Endometrial microvascular endothelial cells (primary cell): ENCODE measurements around the gene ALDH1A2. TPM values are rescaled to one million over a fixed set of nuclear protein-coding genes. Genes with fewer than 3 reads are reported as not detected.

ENCODE experiments used
- in situ Hi-C: cut with HindIII; loops from 2 replicates; pipeline ENCODE4 v1.10.0; 2017; ENCODE audit warnings: low sequenced_read_pairs, low pct_unique_long_range_greater_than_20kb; ENCODE audit errors: inconsistent ontology term
- total RNA-seq: library from RNA; depleted of rRNA; stranded (reverse); fragments of >200 nt; gene quantifications from one replicate; pipeline ENCODE4 v1.2.3, GENCODE V29; 2015; ENCODE audit errors: inconsistent ontology term

The ALDH1A2 gene
- total RNA-seq, 1 donor from 2014 or later: under 0.01 TPM

- in situ Hi-C loops: no loop called here
Observed at GRCh38 chr15:57923306-57923705, 142.2 kb downstream of the ALDH1A2 start.

GRCh38 chr15:57922776-57923175, 142.7 kb downstream of the ALDH1A2 start:
- in situ Hi-C loops: no loop called here

- in situ Hi-C loops: no loop called here
Observed at GRCh38 chr15:57921371-57921770, 144.1 kb downstream of the ALDH1A2 start.

GRCh38 chr15:57920911-57921310, 144.6 kb downstream of the ALDH1A2 start:
- in situ Hi-C loops: no loop called here

- in situ Hi-C loops: no loop called here
Observed at GRCh38 chr15:57919754-57920153, 145.8 kb downstream of the ALDH1A2 start.

- in situ Hi-C loops: no loop called here
Observed at GRCh38 chr15:57917998-57918397, 147.5 kb downstream of the ALDH1A2 start.

- in situ Hi-C loops: no loop called here
Observed at GRCh38 chr15:57916695-57917094, 148.8 kb downstream of the ALDH1A2 start.

- in situ Hi-C loops: no loop called here
Observed at GRCh38 chr15:57915827-57916531, 149.5 kb downstream of the ALDH1A2 start.

- in situ Hi-C loops: no loop called here
Observed at GRCh38 chr15:57914350-57915055, 151.0 kb downstream of the ALDH1A2 start.

- in situ Hi-C loops: no loop called here
Observed at GRCh38 chr15:57911247-57911646, 154.3 kb downstream of the ALDH1A2 start.

- in situ Hi-C loops: no loop called here
Observed at GRCh38 chr15:57910672-57911071, 154.8 kb downstream of the ALDH1A2 start.

GRCh38 chr15:57909388-57909787, 156.1 kb downstream of the ALDH1A2 start:
- in situ Hi-C loops: no loop called here

- in situ Hi-C loops: no loop called here
Observed at GRCh38 chr15:57903626-57904025, 161.9 kb downstream of the ALDH1A2 start.

Other genes with a start within 250 kb of the ALDH1A2 start
- not detected for gene AQP9, start 72.7 kb upstream of the ALDH1A2 start, total RNA-seq